GM10266 (cell line): Measurements from ENCODE around the gene EPS15.

Experiments used
- DNase-seq: peaks from one replicate; pipeline ENCODE4 v3.0.0; 2012; ENCODE audit errors: extremely low spot score
- TF ChIP-seq, protein P1 (sequence below): IDR thresholded peaks from 2 replicates; pipeline ENCODE4 v1.5.1; 2012; ENCODE audit warnings: mild to moderate bottlenecking, low read depth; ENCODE audit not compliant: control insufficient read depth, insufficient read depth; ENCODE audit errors: missing control alignments

EPS15 gene

DNA sequence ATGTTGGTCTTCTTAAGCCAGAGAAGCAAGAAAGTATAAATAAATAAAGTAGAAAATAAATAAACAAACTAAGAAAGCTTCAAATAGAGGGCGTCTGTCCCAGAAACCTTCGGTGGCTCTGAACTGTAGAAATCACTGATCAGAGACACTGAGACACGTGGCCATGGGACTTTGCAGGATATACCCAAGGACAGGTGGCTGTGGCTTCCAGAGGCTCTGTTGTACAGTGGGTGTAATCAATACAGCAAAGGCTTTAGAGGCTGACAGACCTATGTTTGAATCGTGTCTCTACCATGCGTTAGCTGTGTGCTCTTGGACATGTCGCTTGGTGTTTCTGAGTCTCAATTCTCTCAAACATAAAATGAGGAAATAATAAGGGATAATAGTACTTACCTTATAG is 41.0 kb upstream of the EPS15 start:
- TF ChIP-seq, protein P1, sequence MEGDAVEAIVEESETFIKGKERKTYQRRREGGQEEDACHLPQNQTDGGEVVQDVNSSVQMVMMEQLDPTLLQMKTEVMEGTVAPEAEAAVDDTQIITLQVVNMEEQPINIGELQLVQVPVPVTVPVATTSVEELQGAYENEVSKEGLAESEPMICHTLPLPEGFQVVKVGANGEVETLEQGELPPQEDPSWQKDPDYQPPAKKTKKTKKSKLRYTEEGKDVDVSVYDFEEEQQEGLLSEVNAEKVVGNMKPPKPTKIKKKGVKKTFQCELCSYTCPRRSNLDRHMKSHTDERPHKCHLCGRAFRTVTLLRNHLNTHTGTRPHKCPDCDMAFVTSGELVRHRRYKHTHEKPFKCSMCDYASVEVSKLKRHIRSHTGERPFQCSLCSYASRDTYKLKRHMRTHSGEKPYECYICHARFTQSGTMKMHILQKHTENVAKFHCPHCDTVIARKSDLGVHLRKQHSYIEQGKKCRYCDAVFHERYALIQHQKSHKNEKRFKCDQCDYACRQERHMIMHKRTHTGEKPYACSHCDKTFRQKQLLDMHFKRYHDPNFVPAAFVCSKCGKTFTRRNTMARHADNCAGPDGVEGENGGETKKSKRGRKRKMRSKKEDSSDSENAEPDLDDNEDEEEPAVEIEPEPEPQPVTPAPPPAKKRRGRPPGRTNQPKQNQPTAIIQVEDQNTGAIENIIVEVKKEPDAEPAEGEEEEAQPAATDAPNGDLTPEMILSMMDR, result no peak
- DNase-seq, result no peak

DNA sequence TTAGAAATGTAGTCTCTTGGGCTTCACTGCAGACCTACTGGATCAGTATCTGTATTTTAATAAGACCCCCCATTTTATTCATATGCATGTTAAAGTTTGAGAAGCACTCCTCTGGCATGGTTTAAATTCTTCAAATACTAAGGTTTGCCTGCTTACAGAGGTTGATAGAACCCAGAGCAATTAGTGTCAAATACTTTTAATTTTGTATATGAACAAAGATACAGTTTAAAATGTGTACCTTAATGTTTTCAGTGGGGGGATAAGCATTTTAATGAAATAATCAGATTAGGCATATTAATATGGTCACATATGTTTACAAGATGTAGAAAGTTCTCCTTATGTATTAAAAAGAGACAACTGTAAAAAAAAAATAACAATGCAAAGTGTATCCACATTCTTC is 40.4 kb upstream of the EPS15 start:
- TF ChIP-seq, protein P1, result no peak
- no peak for DNase-seq

DNA sequence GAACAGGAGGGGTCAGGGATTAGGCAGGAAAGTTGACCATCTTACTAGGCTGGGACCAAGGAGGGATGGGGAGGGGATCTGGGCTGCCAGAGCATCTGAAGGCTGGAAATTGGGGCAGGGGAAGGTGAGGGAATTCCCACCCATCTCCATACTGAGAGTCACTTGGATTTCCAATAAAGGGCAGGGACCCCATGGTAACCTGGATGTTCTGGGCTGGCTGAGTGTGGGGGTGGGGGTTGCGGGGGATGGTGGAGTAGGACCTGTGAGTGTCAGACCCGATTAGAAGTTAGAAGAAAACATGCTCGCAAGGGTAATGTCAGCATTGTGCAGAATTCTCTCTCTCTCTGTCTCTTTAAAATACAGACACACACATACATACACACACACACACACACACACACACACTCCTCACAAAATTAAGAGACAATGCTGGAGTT is 40.0 kb upstream of the EPS15 start:
- TF ChIP-seq, protein P1, result no peak
- DNase-seq, result no peak

DNA sequence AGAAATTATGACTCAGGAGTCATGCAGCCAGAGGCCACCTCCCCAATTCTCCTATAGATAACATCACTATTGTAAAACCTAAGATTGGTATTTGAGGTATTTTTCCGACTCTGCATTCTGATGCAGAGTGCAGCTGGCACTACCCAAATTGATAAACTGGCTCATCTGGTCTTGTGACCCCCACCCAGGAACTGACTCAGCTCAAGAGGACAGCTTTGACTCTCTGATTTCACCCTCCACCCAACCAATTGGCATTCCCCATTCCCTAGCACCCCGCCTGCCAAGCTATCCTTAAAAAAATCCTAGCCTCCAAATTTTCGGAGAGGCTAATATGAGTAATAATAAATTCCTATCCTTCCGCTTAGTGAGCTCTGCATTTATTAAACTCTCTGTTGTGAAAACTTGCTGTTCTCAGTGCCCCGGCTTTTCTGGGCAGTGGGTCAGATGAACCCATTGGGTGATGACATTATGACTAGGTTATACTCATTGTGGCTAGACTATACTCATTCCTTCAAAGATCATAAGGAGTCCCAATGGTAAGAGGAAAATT is 39.4 kb upstream of the EPS15 start:
- TF ChIP-seq, protein P1, result no peak
- no peak for DNase-seq

DNA sequence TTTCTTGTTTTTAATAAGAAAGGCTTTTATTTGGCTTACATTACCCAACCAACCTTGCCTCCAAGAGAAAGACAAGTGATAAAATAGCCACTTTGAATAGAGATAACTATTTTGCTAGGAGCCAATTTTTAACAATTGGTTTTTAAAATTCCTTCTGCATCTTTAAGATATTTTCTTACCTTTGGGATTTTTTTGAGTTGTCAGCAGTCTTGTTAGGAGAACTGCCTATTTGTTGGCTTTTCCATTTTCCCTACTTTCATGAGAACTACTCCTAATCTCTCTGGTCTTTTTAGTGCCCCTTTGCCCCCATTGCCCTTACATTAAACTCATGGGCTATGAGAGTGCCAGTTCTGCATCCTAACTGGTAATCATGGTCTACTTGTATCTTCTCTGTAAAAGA is 38.1 kb upstream of the EPS15 start:
- no peak for DNase-seq
- TF ChIP-seq, protein P1, result no peak

DNA sequence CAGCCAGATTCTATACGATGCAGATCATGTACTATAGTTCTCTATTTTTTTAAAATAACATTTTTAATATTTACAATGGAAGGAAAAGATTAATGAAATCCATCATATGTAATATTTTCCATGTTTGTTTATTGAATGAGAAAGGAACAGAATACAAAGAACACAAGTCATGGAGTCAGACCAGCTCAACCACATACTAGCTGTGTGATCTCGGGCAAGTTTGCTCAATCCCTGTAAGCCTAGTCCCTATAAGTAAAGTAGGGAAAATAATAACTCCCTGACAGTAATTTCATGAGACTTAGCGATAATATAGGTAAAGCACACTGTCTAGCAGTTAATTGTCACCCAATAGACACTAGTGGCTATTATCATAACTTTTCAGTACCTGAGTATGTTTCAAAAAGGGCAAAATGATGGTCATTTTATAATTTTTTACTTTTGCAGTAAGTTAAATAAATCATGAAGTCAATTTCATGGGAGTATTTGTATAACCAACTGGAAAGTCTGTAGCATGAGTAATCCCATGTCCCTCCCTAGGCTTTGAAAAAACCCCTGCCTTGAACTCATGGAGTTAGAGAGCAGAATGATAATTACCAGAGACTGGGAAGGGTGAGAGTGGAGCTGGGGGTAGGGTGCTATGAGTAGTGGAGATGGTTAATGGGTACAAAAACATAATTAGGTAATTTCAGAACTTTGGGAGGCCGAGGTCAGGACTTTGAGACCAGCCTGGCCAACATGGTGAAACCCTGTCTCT is 37.0 kb upstream of the EPS15 start:
- TF ChIP-seq, protein P1, result no peak
- DNase-seq, result no peak

DNA sequence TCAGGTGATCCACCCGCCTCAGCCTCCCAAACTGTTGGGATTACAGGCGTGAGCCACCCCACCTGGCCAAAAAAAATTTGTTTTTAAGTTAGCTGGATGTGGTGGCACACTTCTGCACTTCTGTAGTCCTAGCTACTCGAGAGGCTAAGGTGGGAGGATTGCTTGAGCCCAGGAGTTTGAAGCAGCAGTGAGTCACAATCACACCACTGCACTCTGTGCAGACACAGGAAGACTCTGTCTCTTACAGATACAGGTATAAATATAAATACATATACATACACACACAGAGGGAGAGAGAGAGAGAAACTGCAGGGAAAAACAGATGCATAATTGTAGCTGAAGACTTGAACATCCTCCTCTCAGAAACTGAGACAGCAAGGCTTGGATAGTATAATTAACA is 34.8 kb upstream of the EPS15 start:
- TF ChIP-seq, protein P1, result no peak
- DNase-seq, result no peak
